PC-3 (cell line): ENCODE results near the gene LRAT.
A peak's percentile ranks its signal among the peaks of the same experiment; 100 is the strongest.

Experiments
- CTCF ChIP-seq: fragments of 300-600 bp; sonication (generic); conservative IDR thresholded peaks from 2 replicates; pipeline ENCODE4 v1.5.1; 2017; ENCODE audit warnings: antibody characterized with exemption, low read depth, mild to moderate bottlenecking, low read length
- EZH2phosphoT487 ChIP-seq: fragments of 300-600 bp; sonication (generic); IDR thresholded peaks from 2 replicates; pipeline ENCODE4 v1.6.1; 2018; ENCODE audit warnings: mild to moderate bottlenecking, antibody characterized with exemption, low read length, borderline replicate concordance

- TF ChIP-seq CTCF (peak; percentile 73), EZH2phosphoT487 (no peak)
Measured at GRCh38 chr4:154779362-154779947, 35.7 kb downstream of the LRAT start.
